HCT116 (cell line): ENCODE results near the gene ATG2B. TPM values are rescaled to one million over a fixed set of nuclear protein-coding genes. Genes with fewer than 3 reads are reported as not detected.

Source experiments
- ATAC-seq: fragments of 200-7000 bp; cut with Tn5 transposase; 2 replicates; pipeline ENCODE4 v1.9.1; 2020; ENCODE audit warnings: mild to moderate bottlenecking, moderate library complexity
- BruUV-seq: library from RNA; stranded (reverse); fragments of 400-500 nt; replicated peaks from 2 replicates; lab custom pipeline; 2021; lab: Mats Ljungman, UMichigan
- CTCF ChIA-PET: fragments of 300-600 bp; sonication (Branson Sonifier 250); formaldehyde crosslinking; loops from one replicate; lab custom pipeline; 2021; ENCODE audit warnings: antibody characterized with exemption; lab: Charles Lee
- POLR2A ChIA-PET: fragments of 300-600, 350-600 bp; sonication (Branson Sonifier 250); formaldehyde crosslinking; loops from one replicate; lab custom pipeline; 2021; ENCODE audit warnings: antibody characterized with exemption; lab: Charles Lee
- RAD21 ChIA-PET, 2 experiments: fragments of 300-600 bp; sonication (Branson Sonifier 250); formaldehyde crosslinking; loops; one replicate each; lab custom pipeline; 2023; ENCODE audit warnings: low total read pairs in 2 of 2; ENCODE audit not compliant: uncharacterized antibody in 2 of 2, unreplicated experiment in 2 of 2, low non-redundant PET in 1 of 2; lab: Charles Lee
- DNase-seq: peaks from one replicate; pipeline ENCODE4 v3.0.0-alpha.2; 2010; ENCODE audit warnings: low read depth, low spot score
- H2AFZ ChIP-seq: fragments of 200-600 bp; shearing (Covaris generic), sonication (generic); 2 replicates; pipeline ENCODE4 v1.6.1; 2017; ENCODE audit warnings: low read depth, mixed run types, mixed read lengths, antibody characterized with exemption, low read length; ENCODE audit not compliant: poor library complexity, severe bottlenecking
- H3K27ac ChIP-seq: 2 replicates; pipeline ENCODE4 v1.5.1; 2012; ENCODE audit warnings: low read depth, low read length
- H3K27me3 ChIP-seq: fragments of 200-600 bp; sonication (generic); 2 replicates; pipeline ENCODE4 v1.6.1; 2016; ENCODE audit warnings: mixed run types, low read length, mixed read lengths; ENCODE audit not compliant: insufficient read depth
- H3K36me3 ChIP-seq, 2 experiments: fragments of 200-500 bp in 1 of 2; fragments of 200-600 bp in 1 of 2; sonication (Bioruptor generic) in 1 of 2; sonication (generic) in 1 of 2; 2 replicates each; pipeline versions ENCODE4 v1.5.1 to v1.6.1; 2014 to 2016; ENCODE audit warnings: low read length in 2 of 2, inconsistent platforms in 1 of 2, mixed read lengths in 1 of 2, mixed run types in 1 of 2; ENCODE audit not compliant: insufficient read depth in 2 of 2, control insufficient read depth in 1 of 2
- H3K4me1 ChIP-seq, 2 experiments: fragments of 200-600 bp in 1 of 2; sonication (generic) in 1 of 2; 2 replicates each; pipeline versions ENCODE4 v1.5.1 to v1.6.1; 2012 to 2017; ENCODE audit warnings: low read length in 2 of 2, inconsistent platforms in 1 of 2, mild to moderate bottlenecking in 1 of 2, mixed read lengths in 1 of 2, mixed run types in 1 of 2, moderate library complexity in 1 of 2; ENCODE audit not compliant: insufficient read depth in 2 of 2, control insufficient read depth in 1 of 2
- H3K4me2 ChIP-seq: fragments of 200-600 bp; sonication (generic); 2 replicates; pipeline ENCODE4 v1.6.1; 2017; ENCODE audit warnings: mixed run types, low read length, mixed read lengths
- H3K4me3 ChIP-seq, 2 experiments: fragments of 200-600 bp in 1 of 2; sonication (generic) in 1 of 2; replicated peaks in 1 of 2; 2 replicates each; pipeline ENCODE4 v1.5.1; 2011 to 2016; ENCODE audit warnings: low read length in 2 of 2, control low read depth in 1 of 2, low read depth in 1 of 2, mild to moderate bottlenecking in 1 of 2, mixed read lengths in 1 of 2, mixed run types in 1 of 2
- H3K79me2 ChIP-seq: fragments of 200-600 bp; sonication (generic); 2 replicates; pipeline ENCODE4 v1.6.1; 2017; ENCODE audit warnings: mild to moderate bottlenecking, mixed run types, low read length, moderate library complexity, mixed read lengths; ENCODE audit not compliant: insufficient read depth
- H3K9ac ChIP-seq: fragments of 200-600 bp; sonication (generic); 2 replicates; pipeline ENCODE4 v1.6.1; 2016; ENCODE audit warnings: low read length, mixed read lengths
- H3K9me2 ChIP-seq: fragments of 200-600 bp; sonication (generic), shearing (Covaris generic); 2 replicates; pipeline ENCODE4 v1.6.1; 2017; ENCODE audit warnings: mixed run types, mild to moderate bottlenecking, moderate library complexity; ENCODE audit not compliant: insufficient read depth
- H3K9me3 ChIP-seq, 2 experiments: fragments of 200-500 bp in 1 of 2; fragments of 200-600 bp in 1 of 2; sonication (Bioruptor generic) in 1 of 2; sonication (generic) in 1 of 2; 2 replicates each; pipeline ENCODE4 v1.6.1; 2014 to 2017; ENCODE audit warnings: low read length in 2 of 2, mixed read lengths in 2 of 2, inconsistent platforms in 1 of 2, low read depth in 1 of 2, mild to moderate bottlenecking in 1 of 2, mixed run types in 1 of 2, moderate library complexity in 1 of 2; ENCODE audit not compliant: control insufficient read depth in 1 of 2, insufficient read depth in 1 of 2
- H4K20me1 ChIP-seq: fragments of 200-600 bp; sonication (generic), shearing (Covaris generic); 2 replicates; pipeline ENCODE4 v1.6.1; 2017; ENCODE audit warnings: mixed run types, mild to moderate bottlenecking, moderate library complexity; ENCODE audit not compliant: insufficient read depth
- ATF3 ChIP-seq: IDR thresholded peaks from 2 replicates; pipeline ENCODE4 v1.6.1; 2012
- CBX3 ChIP-seq: IDR thresholded peaks from 2 replicates; pipeline ENCODE4 v1.6.1; 2012; ENCODE audit warnings: low read depth
- CTCF ChIP-seq, 3 experiments: fragments of 200-600 bp in 1 of 3; sonication (generic) in 1 of 3; IDR thresholded peaks in 2 of 3; conservative IDR thresholded peaks in 1 of 3; 2 replicates each; pipeline ENCODE4 v1.5.1; 2012 to 2017; ENCODE audit warnings: low read depth in 2 of 3, low read length in 2 of 3, antibody characterized with exemption in 1 of 3, borderline replicate concordance in 1 of 3, control low read depth in 1 of 3, mild to moderate bottlenecking in 1 of 3, mixed read lengths in 1 of 3, mixed run types in 1 of 3, moderate library complexity in 1 of 3; ENCODE audit not compliant: insufficient read depth in 1 of 3
- EGR1 ChIP-seq: IDR thresholded peaks from 2 replicates; pipeline ENCODE4 v1.6.1; 2012; ENCODE audit warnings: low read depth
- ELF1 ChIP-seq: IDR thresholded peaks from 2 replicates; pipeline ENCODE4 v1.6.1; 2012; ENCODE audit warnings: low read depth, borderline replicate concordance
- EZH2phosphoT487 ChIP-seq: fragments of 200-600 bp; IDR thresholded peaks from 2 replicates; pipeline ENCODE4 v1.6.1; 2018; ENCODE audit warnings: antibody characterized with exemption, borderline replicate concordance
- FOSL1 ChIP-seq: IDR thresholded peaks from 2 replicates; pipeline ENCODE4 v1.6.1; 2012; ENCODE audit warnings: low read depth
- JUND ChIP-seq: IDR thresholded peaks from 2 replicates; pipeline ENCODE4 v1.6.1; 2012
- MAX ChIP-seq: IDR thresholded peaks from 2 replicates; pipeline ENCODE4 v1.6.1; 2012
- POLR2A ChIP-seq: IDR thresholded peaks from 2 replicates; pipeline ENCODE4 v1.7.0; 2011; ENCODE audit warnings: borderline replicate concordance; ENCODE audit not compliant: insufficient read depth, insufficient read length; ENCODE audit errors: extremely low read depth
- RAD21 ChIP-seq: IDR thresholded peaks from 2 replicates; pipeline ENCODE4 v1.6.1; 2012; ENCODE audit warnings: low read depth, mild to moderate bottlenecking
- REST ChIP-seq: IDR thresholded peaks from 2 replicates; pipeline ENCODE4 v1.6.1; 2012; ENCODE audit warnings: low read depth
- SIN3A ChIP-seq: IDR thresholded peaks from 2 replicates; pipeline ENCODE4 v1.6.1; 2012; ENCODE audit warnings: low read depth
- YY1 ChIP-seq: IDR thresholded peaks from 2 replicates; pipeline ENCODE4 v1.6.1; 2011; ENCODE audit warnings: low read length, low read depth, moderate library complexity, mild to moderate bottlenecking; ENCODE audit not compliant: insufficient replicate concordance; ENCODE audit errors: extremely low read depth
- ZBTB33 ChIP-seq: IDR thresholded peaks from 2 replicates; pipeline ENCODE4 v1.6.1; 2011; ENCODE audit warnings: mild to moderate bottlenecking, low read length, moderate library complexity; ENCODE audit not compliant: insufficient replicate concordance; ENCODE audit errors: extremely low read depth
- ZFX ChIP-seq: fragments of 450-650 bp; IDR thresholded peaks from 2 replicates; pipeline ENCODE4 v1.6.1; 2017
- ZNF274 ChIP-seq: fragments of 200-500 bp; sonication (Bioruptor generic); IDR thresholded peaks from 2 replicates; pipeline ENCODE4 v1.6.1; 2014; ENCODE audit warnings: mild to moderate bottlenecking, low read depth, low read length, inconsistent platforms
- intact Hi-C: fragments of 100-400 bp; cut with micrococcal nuclease; formaldehyde crosslinking; loops from 2 replicates; pipeline ENCODE4 v1.10.0; 2022
- total RNA-seq: library from RNA; stranded (reverse); gene quantifications from one replicate; pipeline ENCODE4 v1.2.1, GENCODE V29; 2021; ENCODE audit not compliant: unreplicated experiment

Gene ATG2B
- total RNA-seq, 1 experiment from 2014 or later: 6.4 TPM

- no peak for TF ChIP-seq POLR2A
- TF ChIP-seq EZH2phosphoT487: no peak
- TF ChIP-seq ATF3: no peak
- no peak for TF ChIP-seq ELF1
- TF ChIP-seq ZBTB33: no peak
- TF ChIP-seq CBX3: no peak
- TF ChIP-seq YY1: no peak
- no peak for TF ChIP-seq SIN3A
- TF ChIP-seq RAD21: no peak
- TF ChIP-seq ZNF274: no peak
- TF ChIP-seq EGR1: no peak
- no peak for TF ChIP-seq ZFX
These were observed 99.0 kb downstream of the ATG2B start (continued) for GRCh38 chr14:96264200-96264553.

GRCh38 chr14:96263347-96264199 lies 99.6 kb downstream of the ATG2B start:
- H4K20me1 ChIP-seq: no peaks in the 10 kb centered on the region
- no peaks in the 10 kb centered on the region for H3K9me2 ChIP-seq
- no peak overlapping the region for H3K9ac ChIP-seq
- no peak overlapping the region for H3K4me3 ChIP-seq
- ChIA-PET CTCF (interaction anchor here (1.6 kb wide), 1 partner anchor 163 kb away, joined by 3 read pairs; no protein-coding TSS in a partner anchor), RAD21 (no interaction called here), POLR2A (no interaction called here)
- no peaks in the 10 kb centered on the region for H3K9me3 ChIP-seq
- no peak for ATAC-seq
- no peak overlapping the region for H3K4me2 ChIP-seq
- DNase-seq: no peak
- peaks cover 15% of the 10 kb centered on the region; the same call in 1 of the 2 replicates for H3K27me3 ChIP-seq
- no TSS peak for BruUV-seq
- H3K4me1 ChIP-seq: no peaks in the 10 kb centered on the region
- no peaks in the 10 kb centered on the region for H3K79me2 ChIP-seq
- H3K27ac ChIP-seq: no peak overlapping the region
- no peak overlapping the region for H2AFZ ChIP-seq
- intact Hi-C loops: no loop called here
- H3K36me3 ChIP-seq: no peaks in the 10 kb centered on the region
- no peak for TF ChIP-seq ZNF274
- TF ChIP-seq CTCF (IDR thresholded peaks at IDR 0.05 in 2 of 3, conservative IDR thresholded peaks at IDR 0.05 in 1 of 3; ENCODE audit: borderline replicate concordance in 1 of 3, insufficient read depth in 1 of 3, low read depth in 2 of 3, low read length in 2 of 3): no peak
- no peak for TF ChIP-seq JUND
- TF ChIP-seq EGR1: no peak
- TF ChIP-seq MAX: no peak
- TF ChIP-seq POLR2A: no peak
- TF ChIP-seq FOSL1: no peak
- no peak for TF ChIP-seq REST
